Mesothelial cell of epicardium (in vitro differentiated cells): ENCODE measurements around the gene KLK10. TPM values are rescaled to one million over a fixed set of nuclear protein-coding genes. Genes with fewer than 3 reads are reported as not detected.

ENCODE experiments used
- DNase-seq, 2 experiments: peaks; one replicate each; pipeline ENCODE4 v3.0.0; 2021; ENCODE audit warnings: low spot score in 2 of 2; ENCODE audit not compliant: unreplicated experiment in 2 of 2
- H3K27ac Mint-ChIP-seq: 2 replicates; pipeline ENCODE4 v1.8.0; 2021; ENCODE audit warnings: mixed read lengths
- H3K27me3 Mint-ChIP-seq: 2 replicates; pipeline ENCODE4 v1.8.0; 2021; ENCODE audit warnings: low read depth, mixed read lengths
- H3K36me3 Mint-ChIP-seq: 2 replicates; pipeline ENCODE4 v1.8.0; 2021; ENCODE audit warnings: mixed read lengths
- H3K4me1 Mint-ChIP-seq: 2 replicates; pipeline ENCODE4 v1.8.0; 2021; ENCODE audit warnings: mixed read lengths
- H3K4me3 Mint-ChIP-seq: 2 replicates; pipeline ENCODE4 v1.8.0; 2021; ENCODE audit warnings: mild to moderate bottlenecking, moderate library complexity, mixed read lengths
- H3K9me3 Mint-ChIP-seq: 2 replicates; pipeline ENCODE4 v1.8.0; 2021; ENCODE audit warnings: mixed read lengths
- total RNA-seq: library from RNA; stranded (reverse); gene quantifications from 3 replicates; pipeline ENCODE4 v1.2.1, GENCODE V29; 2021
- TF ChIP-seq, protein P1 (sequence below): fragments of 200-600 bp; sonication (generic); IDR thresholded peaks from one replicate; pipeline ENCODE4 v1.5.0; 2021; ENCODE audit warnings: antibody characterized with exemption; ENCODE audit not compliant: unreplicated experiment

KLK10 gene
- total RNA-seq, 1 donor from 2014 or later = 2.1 TPM

DNA sequence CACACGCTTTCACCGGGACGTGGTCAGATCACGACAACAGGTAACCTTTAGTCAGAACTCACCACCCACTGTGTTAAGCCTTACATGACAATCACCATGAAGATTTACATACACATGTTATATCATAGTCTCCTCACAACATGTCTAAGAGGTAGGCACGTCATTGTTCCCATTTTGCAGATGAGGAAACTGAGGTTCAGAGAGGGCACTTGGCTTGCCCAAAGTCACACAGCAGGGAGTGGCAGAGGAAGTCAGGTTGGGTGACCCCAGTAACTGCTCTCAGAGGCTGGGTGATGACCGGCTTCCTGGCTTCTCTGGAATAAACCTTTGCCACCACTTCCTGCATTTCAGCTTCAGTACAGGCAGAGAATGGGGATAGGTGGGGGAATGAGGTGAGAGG lies 5.3 kb downstream of the KLK10 start:
- Mint-ChIP-seq H3K27ac (no peak overlapping the region), H3K4me3 (no peak overlapping the region)

DNA sequence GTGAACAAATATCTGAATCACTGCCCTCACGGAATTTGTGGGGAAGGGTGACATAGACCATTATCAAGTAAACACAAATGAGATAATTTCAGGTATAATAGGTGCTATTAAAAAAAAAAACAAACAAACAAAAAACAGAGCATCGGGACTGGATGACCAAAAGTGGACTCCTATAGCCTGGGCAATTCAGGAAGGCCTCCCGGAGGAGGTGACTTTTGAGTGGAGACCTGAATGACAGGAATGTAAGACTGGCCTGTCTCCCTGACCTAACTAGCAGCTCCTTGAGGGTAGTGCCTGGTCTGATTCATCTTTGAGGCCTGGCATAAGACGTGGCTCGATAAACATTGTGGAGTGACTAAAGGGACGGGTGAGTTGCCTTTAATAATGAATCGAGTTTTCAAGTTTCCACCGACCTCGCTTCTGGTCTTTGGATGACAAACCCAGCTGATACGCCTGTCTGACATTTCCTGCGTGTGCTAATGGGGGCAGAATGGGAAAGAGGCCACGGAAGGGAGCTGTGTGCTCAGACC lies 6.8 kb downstream of the KLK10 start:
- TF ChIP-seq, protein P1, sequence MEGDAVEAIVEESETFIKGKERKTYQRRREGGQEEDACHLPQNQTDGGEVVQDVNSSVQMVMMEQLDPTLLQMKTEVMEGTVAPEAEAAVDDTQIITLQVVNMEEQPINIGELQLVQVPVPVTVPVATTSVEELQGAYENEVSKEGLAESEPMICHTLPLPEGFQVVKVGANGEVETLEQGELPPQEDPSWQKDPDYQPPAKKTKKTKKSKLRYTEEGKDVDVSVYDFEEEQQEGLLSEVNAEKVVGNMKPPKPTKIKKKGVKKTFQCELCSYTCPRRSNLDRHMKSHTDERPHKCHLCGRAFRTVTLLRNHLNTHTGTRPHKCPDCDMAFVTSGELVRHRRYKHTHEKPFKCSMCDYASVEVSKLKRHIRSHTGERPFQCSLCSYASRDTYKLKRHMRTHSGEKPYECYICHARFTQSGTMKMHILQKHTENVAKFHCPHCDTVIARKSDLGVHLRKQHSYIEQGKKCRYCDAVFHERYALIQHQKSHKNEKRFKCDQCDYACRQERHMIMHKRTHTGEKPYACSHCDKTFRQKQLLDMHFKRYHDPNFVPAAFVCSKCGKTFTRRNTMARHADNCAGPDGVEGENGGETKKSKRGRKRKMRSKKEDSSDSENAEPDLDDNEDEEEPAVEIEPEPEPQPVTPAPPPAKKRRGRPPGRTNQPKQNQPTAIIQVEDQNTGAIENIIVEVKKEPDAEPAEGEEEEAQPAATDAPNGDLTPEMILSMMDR = no peak
- no peak overlapping the region for H3K27ac Mint-ChIP-seq

More for the DNA sequence above, 5.3 kb downstream of the KLK10 start:
- H3K9me3 Mint-ChIP-seq = no peaks in the 10 kb centered on the region
- peaks cover 90% of the 10 kb centered on the region for H3K27me3 Mint-ChIP-seq
- no peak for DNase-seq
- TF ChIP-seq, protein P1 = no peak
- H3K36me3 Mint-ChIP-seq = no peaks in the 10 kb centered on the region
- peaks cover 15% of the 10 kb centered on the region for H3K4me1 Mint-ChIP-seq

DNA sequence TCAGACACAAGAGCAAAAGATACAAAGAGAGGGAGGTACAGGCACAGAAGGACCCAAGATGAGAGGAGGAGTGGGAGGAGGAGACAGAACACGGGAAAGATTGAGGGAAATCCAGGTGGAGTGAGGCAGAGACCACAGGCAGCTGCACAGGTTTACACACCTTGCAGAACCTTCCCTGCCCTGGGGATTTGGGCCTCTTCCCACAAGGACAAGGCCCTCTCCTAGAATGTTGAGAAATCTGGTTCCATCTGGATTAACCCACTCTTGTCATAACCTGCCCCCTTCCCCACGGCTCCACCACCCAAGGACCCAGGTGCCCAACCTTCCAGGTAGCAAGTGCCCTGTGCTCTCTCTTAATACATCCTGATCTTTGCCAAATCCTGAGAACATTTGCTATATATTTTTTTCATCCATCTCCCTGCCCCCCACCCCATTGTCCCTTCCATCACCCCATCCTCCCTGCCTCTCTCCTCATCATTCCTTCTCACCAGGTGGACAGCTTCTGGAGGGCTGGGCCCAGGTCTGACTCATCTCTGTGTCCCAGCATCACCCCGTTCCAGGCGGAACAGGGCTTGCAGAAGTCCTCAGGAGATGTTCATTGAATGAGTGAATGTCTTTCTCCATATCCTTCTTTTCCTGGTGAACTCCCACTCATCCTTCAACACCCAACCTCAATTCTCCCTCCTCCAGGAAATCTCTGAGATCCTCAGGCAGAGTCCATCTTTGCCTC lies 9.3 kb downstream of the KLK10 start:
- H3K36me3 Mint-ChIP-seq = no peaks in the 10 kb centered on the region
- no peak for DNase-seq
- no peak overlapping the region for H3K27ac Mint-ChIP-seq
- H3K27me3 Mint-ChIP-seq = peaks cover 82% of the 10 kb centered on the region
- H3K4me3 Mint-ChIP-seq = no peak overlapping the region
- TF ChIP-seq, protein P1 = no peak
- no peaks in the 10 kb centered on the region for H3K4me1 Mint-ChIP-seq
- no peaks in the 10 kb centered on the region for H3K9me3 Mint-ChIP-seq

More for the DNA sequence above, 6.8 kb downstream of the KLK10 start:
- Mint-ChIP-seq H3K4me1 (peaks cover 10% of the 10 kb centered on the region), H3K36me3 (no peaks in the 10 kb centered on the region), H3K9me3 (no peaks in the 10 kb centered on the region), H3K4me3 (no peak overlapping the region), H3K27me3 (peaks cover 85% of the 10 kb centered on the region)
- DNase-seq = no peak

DNA sequence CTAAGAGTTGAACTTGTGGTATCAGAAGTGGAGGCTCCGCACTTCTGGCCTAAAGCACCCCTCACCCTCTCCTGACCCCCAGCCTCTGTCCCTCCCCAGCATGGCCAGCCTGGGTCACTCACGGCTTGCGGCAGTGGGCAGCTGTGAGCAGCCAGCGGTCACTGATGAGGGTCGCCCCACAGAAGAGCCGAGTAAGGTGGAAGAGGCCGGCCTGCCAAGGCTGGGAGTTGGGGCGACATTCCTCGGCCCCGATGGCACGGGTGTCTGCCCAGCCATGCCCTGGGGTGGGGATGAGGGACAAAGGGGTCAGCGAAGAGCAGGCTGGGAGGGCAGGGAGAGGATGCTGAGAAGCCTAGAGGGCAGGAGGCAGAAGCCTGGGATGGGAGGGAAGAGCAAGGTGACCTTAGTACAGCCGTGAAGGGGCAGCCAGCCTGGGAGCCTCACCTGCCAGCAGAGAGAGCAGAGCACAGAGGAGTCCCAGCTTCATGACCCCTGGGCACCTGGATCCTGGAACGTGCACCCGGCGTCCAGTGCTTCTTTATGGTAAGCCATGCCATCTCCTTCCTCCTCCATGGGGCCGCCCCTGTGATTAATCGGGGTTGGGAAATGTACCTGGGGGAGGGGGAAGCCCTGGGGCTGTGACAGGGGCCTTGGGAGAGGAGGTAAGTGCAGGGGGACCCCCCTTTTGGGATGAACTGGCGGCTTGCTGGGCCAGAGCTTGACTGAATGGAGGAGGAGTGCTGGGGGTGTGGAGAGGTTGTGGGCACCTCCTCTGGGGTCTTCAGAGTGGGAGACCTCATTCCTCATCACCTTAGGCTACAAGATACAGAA lies 10.2 kb downstream of the KLK10 start:
- Mint-ChIP-seq H3K36me3 (no peaks in the 10 kb centered on the region), H3K4me1 (no peaks in the 10 kb centered on the region), H3K4me3 (no peak overlapping the region), H3K9me3 (no peaks in the 10 kb centered on the region), H3K27me3 (peaks cover 79% of the 10 kb centered on the region), H3K27ac (no peak overlapping the region)
- no peak for DNase-seq
- TF ChIP-seq, protein P1 = no peak

DNA sequence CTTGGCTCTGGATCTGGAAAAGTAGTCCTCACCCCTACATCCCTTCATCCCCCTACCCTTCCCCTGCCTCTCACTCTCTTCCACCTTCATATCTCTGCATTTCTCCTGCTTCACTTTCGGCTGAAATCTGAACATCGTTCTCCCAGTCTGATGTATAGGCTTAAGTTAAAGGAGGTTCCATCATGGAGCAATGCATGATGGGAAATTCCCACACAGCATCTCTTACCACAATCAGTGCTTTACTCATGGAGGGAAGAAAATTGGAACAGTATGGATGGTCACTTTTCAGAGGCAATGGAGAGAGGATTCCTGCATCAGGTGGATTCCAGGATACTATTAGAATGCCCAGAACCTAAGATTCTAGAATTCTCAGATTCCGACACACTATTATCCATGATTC lies 12.0 kb downstream of the KLK10 start:
- no peaks in the 10 kb centered on the region for H3K4me1 Mint-ChIP-seq

More for the DNA sequence above, 12.0 kb downstream of the KLK10 start:
- TF ChIP-seq, protein P1 = no peak
- no peak for DNase-seq
- no peak overlapping the region for H3K27ac Mint-ChIP-seq
- H3K36me3 Mint-ChIP-seq = no peaks in the 10 kb centered on the region
- no peak overlapping the region for H3K4me3 Mint-ChIP-seq
- H3K9me3 Mint-ChIP-seq = no peaks in the 10 kb centered on the region
- peaks cover 69% of the 10 kb centered on the region for H3K27me3 Mint-ChIP-seq
